Upper lobe of left lung (tissue), 6 donors: ENCODE data around the gene SIL1. TPM values are rescaled to one million over a fixed set of nuclear protein-coding genes. Genes with fewer than 3 reads are reported as not detected.

Experiments
- ATAC-seq, 2 donors: fragments of 200-7000 bp; cut with Tn5 transposase; one replicate each; pipeline ENCODE4 v1.9.1; 2022; ENCODE audit warnings: mild to moderate bottlenecking in 2 of 2, moderate library complexity in 2 of 2; ENCODE audit not compliant: low FRiP score in 2 of 2
- DNase-seq, 2 donors: peaks; one replicate each; pipeline ENCODE4 v3.0.0-alpha.2; 2019 to 2020
- H3K27ac ChIP-seq, 4 donors: fragments of 200-600 bp; sonication (generic); one replicate each; pipeline ENCODE4 v1.5.1; 2016 to 2019
- H3K27me3 ChIP-seq, 4 donors: fragments of 200-600 bp; sonication (generic); one replicate each; pipeline ENCODE4 v1.5.1; 2017 to 2019
- H3K36me3 ChIP-seq, 4 donors: fragments of 200-600 bp; sonication (generic); one replicate each; pipeline ENCODE4 v1.5.1; 2016 to 2019
- H3K4me1 ChIP-seq, 4 donors: fragments of 200-600 bp; sonication (generic); one replicate each; pipeline ENCODE4 v1.5.1; 2018 to 2019
- H3K4me3 ChIP-seq, 4 donors: fragments of 200-600 bp; sonication (generic); one replicate each; pipeline ENCODE4 v1.5.1; 2017 to 2019; ENCODE audit warnings: mild to moderate bottlenecking in 2 of 4, moderate library complexity in 1 of 4
- H3K9me3 ChIP-seq, 4 donors: fragments of 200-600 bp; sonication (generic); one replicate each; pipeline ENCODE4 v1.5.1; 2018 to 2019
- CTCF ChIP-seq, 6 experiments: fragments of 450-650 bp in 4 of 6; fragments of 200-600 bp in 2 of 6; sonication (generic) in 2 of 6; IDR thresholded peaks; one replicate each; pipeline ENCODE4 v1.5.1; 2016 to 2019; ENCODE audit warnings: antibody characterized with exemption in 6 of 6
- EP300 ChIP-seq, 4 donors: sonication (generic); formaldehyde crosslinking; IDR thresholded peaks; one replicate each; pipeline ENCODE4 v1.5.1; 2017; ENCODE audit warnings: antibody characterized with exemption in 4 of 4, control low read depth in 2 of 4
- POLR2A ChIP-seq, 4 donors: fragments of 450-650 bp; IDR thresholded peaks; one replicate each; pipeline ENCODE4 v1.5.1; 2016 to 2017; ENCODE audit warnings: antibody characterized with exemption in 4 of 4, mild to moderate bottlenecking in 2 of 4
- POLR2AphosphoS5 ChIP-seq, 2 donors: sonication (generic); formaldehyde crosslinking; IDR thresholded peaks; one replicate each; pipeline ENCODE4 v1.5.1; 2017; ENCODE audit warnings: antibody characterized with exemption in 2 of 2
- WGBS, 2 donors: methylation state at CpG; one replicate each; pipeline ENCODE4 v1.1.5; 2017 to 2018; 5-methylcytosine and 5-hydroxymethylcytosine counted together
- total RNA-seq, 6 donors: library from RNA; depleted of rRNA in 4 of 6; stranded (reverse); fragments of >200 nt in 4 of 6; gene quantifications; one replicate each; pipeline versions ENCODE4 v1.1.0 to v1.2.1, GENCODE V29; 2016 to 2021
- donor health status: DM: no; HTN: no; CAD: no; lungs with moderate emphysema.
- donor health status: DM: no; HTN: yes; CAD: no; lungs with severe emphysema.

Gene SIL1
- total RNA-seq, 6 donors from 2014 or later = 30.2 to 83.8 (median 51.2) TPM

- no peaks in the 10 kb centered on the region for H3K27me3 ChIP-seq
- 69 to 73% methylated on average over 4 of the region's 4 CpGs for WGBS, 2 donors
- TF ChIP-seq EP300 (IDR thresholded peaks at IDR 0.05) = no peak
- no peak for TF ChIP-seq POLR2A (IDR thresholded peaks at IDR 0.05)
- no peak for TF ChIP-seq POLR2AphosphoS5 (IDR thresholded peaks at IDR 0.05)
- no peak for TF ChIP-seq CTCF (IDR thresholded peaks at IDR 0.05)
- H3K4me3 ChIP-seq = no peak overlapping the region
- DNase-seq (no peak), ATAC-seq (no peak)
- no peak overlapping the region for H3K27ac ChIP-seq
- H3K36me3 ChIP-seq = no peaks in the 10 kb centered on the region
- no peaks in the 10 kb centered on the region for H3K9me3 ChIP-seq
- peaks cover 0 to 12% (median 2%) of the 10 kb centered on the region in 4 donors for H3K4me1 ChIP-seq
These were observed 7.0 kb upstream of the SIL1 start for GRCh38 chr5:139205124-139205523.

- 72 to 89% methylated on average over 2 of the region's 2 CpGs for WGBS, 2 donors
- peaks cover 0 to 12% (median 5%) of the 10 kb centered on the region in 4 donors for H3K4me1 ChIP-seq
- ATAC-seq (no peak), DNase-seq (no peak)
- H3K27me3 ChIP-seq = no peaks in the 10 kb centered on the region
- no peaks in the 10 kb centered on the region for H3K36me3 ChIP-seq
- H3K9me3 ChIP-seq = no peaks in the 10 kb centered on the region
- no peak overlapping the region for H3K4me3 ChIP-seq
- TF ChIP-seq CTCF (IDR thresholded peaks at IDR 0.05) (no peak), POLR2AphosphoS5 (IDR thresholded peaks at IDR 0.05) (no peak), EP300 (IDR thresholded peaks at IDR 0.05) (no peak), POLR2A (IDR thresholded peaks at IDR 0.05) (no peak)
- H3K27ac ChIP-seq = no peak overlapping the region
These were observed 6.0 kb upstream of the SIL1 start for GRCh38 chr5:139204196-139204595.

- Histone ChIP-seq H3K4me3 (no peak overlapping the region), H3K36me3 (no peaks in the 10 kb centered on the region), H3K9me3 (no peaks in the 10 kb centered on the region), H3K27me3 (no peaks in the 10 kb centered on the region), H3K4me1 (peaks cover 10 to 33% (median 18%) of the 10 kb centered on the region in 4 donors), H3K27ac (peak overlapping the region in 2 of 4 donors; percentile 5 to 95)
- WGBS, 2 donors = 78 to 85% methylated on average over 4 of the region's 4 CpGs
- TF ChIP-seq POLR2A (IDR thresholded peaks at IDR 0.05) (no peak), POLR2AphosphoS5 (IDR thresholded peaks at IDR 0.05) (no peak), EP300 (IDR thresholded peaks at IDR 0.05) (no peak), CTCF (IDR thresholded peaks at IDR 0.05) (no peak)
- ATAC-seq (no peak), DNase-seq (no peak)
These were observed 1.2 kb upstream of the SIL1 start for GRCh38 chr5:139199321-139199720.

GRCh38 chr5:139196296-139196956 lies 1.7 kb downstream of the SIL1 start:
- Histone ChIP-seq H3K36me3 (no peaks in the 10 kb centered on the region), H3K27ac (peak overlapping the region in 3 of 4 donors; percentile 0 to 92 (median 27)), H3K4me3 (no peak overlapping the region), H3K27me3 (no peaks in the 10 kb centered on the region), H3K9me3 (no peaks in the 10 kb centered on the region), H3K4me1 (peaks cover 10 to 33% (median 18%) of the 10 kb centered on the region in 4 donors)
- ATAC-seq (no peak), DNase-seq (no peak)
- TF ChIP-seq CTCF (IDR thresholded peaks at IDR 0.05) = no peak
- TF ChIP-seq EP300 (IDR thresholded peaks at IDR 0.05) = no peak
- no peak for TF ChIP-seq POLR2A (IDR thresholded peaks at IDR 0.05)
- TF ChIP-seq POLR2AphosphoS5 (IDR thresholded peaks at IDR 0.05) = no peak
- 57 to 78% methylated on average over 5 of the region's 5 CpGs for WGBS, 2 donors

GRCh38 chr5:139194486-139194885 lies 3.7 kb downstream of the SIL1 start:
- peaks cover 10 to 39% (median 25%) of the 10 kb centered on the region in 4 donors for H3K4me1 ChIP-seq
- ATAC-seq = no peak

More at GRCh38 chr5:139194486-139194885, 3.7 kb downstream of the SIL1 start:
- Histone ChIP-seq H3K36me3 (no peaks in the 10 kb centered on the region), H3K9me3 (no peaks in the 10 kb centered on the region), H3K4me3 (no peak overlapping the region), H3K27me3 (no peaks in the 10 kb centered on the region), H3K27ac (no peak overlapping the region)
- TF ChIP-seq EP300 (IDR thresholded peaks at IDR 0.05) (no peak), POLR2AphosphoS5 (IDR thresholded peaks at IDR 0.05) (no peak), CTCF (IDR thresholded peaks at IDR 0.05) (no peak), POLR2A (IDR thresholded peaks at IDR 0.05) (no peak)
- no peak for DNase-seq
- WGBS, 2 donors = 93 to 96% methylated on average over 3 of the region's 3 CpGs
